SK-N-SH treated with all-trans-retinoic acid at 6 μM for 48 hours (cell line): ENCODE measurements around the gene CKLF.

Source experiments
- ATAC-seq: fragments of 200-7000 bp; cut with Tn5 transposase; 3 replicates; pipeline ENCODE4 v1.9.1; 2020; ENCODE audit warnings: mild to moderate bottlenecking, moderate library complexity
- BACH2 ChIP-seq: fragments of 250-450 bp; sonication (Bioruptor Pico); IDR thresholded peaks from 2 replicates; pipeline ENCODE4 v1.9.0; 2021; ENCODE audit warnings: mild to moderate bottlenecking, borderline replicate concordance
- CREB5 ChIP-seq: fragments of 250-450 bp; sonication (Bioruptor Pico); IDR thresholded peaks from 2 replicates; pipeline ENCODE4 v1.5.1; 2020; ENCODE audit warnings: low read depth, mild to moderate bottlenecking, moderate library complexity
- CSDC2 ChIP-seq: fragments of 250-450 bp; sonication (Bioruptor Pico); IDR thresholded peaks from 2 replicates; pipeline ENCODE4 v1.5.0; 2020; ENCODE audit warnings: mild to moderate bottlenecking, moderate library complexity
- CSRNP3 ChIP-seq: fragments of 250-450 bp; sonication (Bioruptor Pico); IDR thresholded peaks from 2 replicates; pipeline ENCODE4 v1.5.1; 2021; ENCODE audit warnings: mild to moderate bottlenecking, moderate library complexity
- GLIS3 ChIP-seq: fragments of 250-450 bp; sonication (Bioruptor Pico); IDR thresholded peaks from 2 replicates; pipeline ENCODE4 v1.5.0; 2020; ENCODE audit warnings: mild to moderate bottlenecking, moderate library complexity
- ISL1 ChIP-seq: fragments of 250-450 bp; sonication (Bioruptor Pico); IDR thresholded peaks from 2 replicates; pipeline ENCODE4 v2.1.2; 2022; ENCODE audit warnings: mild to moderate bottlenecking, moderate library complexity
- OSR1 ChIP-seq: fragments of 250-450 bp; sonication (Bioruptor Pico); IDR thresholded peaks from 2 replicates; pipeline ENCODE4 v1.8.0; 2022; ENCODE audit warnings: moderate library complexity, mild to moderate bottlenecking, inconsistent platforms
- PATZ1 ChIP-seq: fragments of 250-450 bp; sonication (Bioruptor Pico); IDR thresholded peaks from 2 replicates; pipeline ENCODE4 v1.8.0; 2020; ENCODE audit warnings: mild to moderate bottlenecking, moderate library complexity, borderline replicate concordance
- POU6F1 ChIP-seq: fragments of 250-450 bp; sonication (Bioruptor Pico); IDR thresholded peaks from 2 replicates; pipeline ENCODE4 v1.8.0; 2021; ENCODE audit warnings: low read depth, mild to moderate bottlenecking, moderate library complexity, borderline replicate concordance
- SNAI2 ChIP-seq: fragments of 250-450 bp; sonication (Bioruptor Pico); IDR thresholded peaks from 2 replicates; pipeline ENCODE4 v1.5.0; 2020; ENCODE audit warnings: mild to moderate bottlenecking, moderate library complexity
- TCF4 ChIP-seq: fragments of 250-450 bp; sonication (Bioruptor Pico); IDR thresholded peaks from 2 replicates; pipeline ENCODE4 v1.8.0; 2021; ENCODE audit warnings: mild to moderate bottlenecking, moderate library complexity, borderline replicate concordance
- TOX ChIP-seq: fragments of 250-450 bp; sonication (Bioruptor Pico); IDR thresholded peaks from 2 replicates; pipeline ENCODE4 v1.8.0; 2021; ENCODE audit warnings: mild to moderate bottlenecking, moderate library complexity, borderline replicate concordance
- ZC3H10 ChIP-seq: fragments of 250-450 bp; sonication (Bioruptor Pico); IDR thresholded peaks from 2 replicates; pipeline ENCODE4 v1.5.1; 2021; ENCODE audit warnings: mild to moderate bottlenecking, moderate library complexity
- ZFP30 ChIP-seq: fragments of 450-650 bp; formaldehyde crosslinking; IDR thresholded peaks from 2 replicates; pipeline ENCODE4 v1.5.0; 2022; ENCODE audit warnings: mild to moderate bottlenecking, moderate library complexity
- ZNF565 ChIP-seq: fragments of 450-650 bp; formaldehyde crosslinking; conservative IDR thresholded peaks from 2 replicates; pipeline ENCODE4 v1.5.0; 2020; ENCODE audit warnings: low read depth, mild to moderate bottlenecking, moderate library complexity
- ZNF70 ChIP-seq: fragments of 450-650 bp; formaldehyde crosslinking; IDR thresholded peaks from 2 replicates; pipeline ENCODE4 v1.5.0; 2020; ENCODE audit warnings: mild to moderate bottlenecking, moderate library complexity
- ZNF8 ChIP-seq: fragments of 450-650 bp; formaldehyde crosslinking; IDR thresholded peaks from 2 replicates; pipeline ENCODE4 v1.5.0; 2020; ENCODE audit warnings: mild to moderate bottlenecking, moderate library complexity

CKLF gene

GRCh38 chr16:66604376-66605176 lies 52.2 kb downstream of the CKLF start, which contains the start of gene CMTM3:
TSS of gene CMTM3 (plus strand) at chr16:66604704. CDS start at chr16:66604806, 102 bp downstream.
- TF ChIP-seq PATZ1 (CRISPR knock-in tag) (no peak), ZC3H10 (no peak), BACH2 (CRISPR knock-in tag) (no peak), ZNF8 (CRISPR knock-in tag) (no peak), ZNF70 (no peak), ZNF565 (CRISPR knock-in tag) (no peak), ISL1 (CRISPR knock-in tag) (no peak), TCF4 (CRISPR knock-in tag) (no peak), OSR1 (CRISPR knock-in tag) (no peak), POU6F1 (CRISPR knock-in tag) (no peak), CSRNP3 (no peak), TOX (no peak), ZFP30 (CRISPR knock-in tag) (no peak), SNAI2 (CRISPR knock-in tag) (no peak)
- peak; percentile 72 for ATAC-seq

GRCh38 chr16:66605177-66605978 lies 53.0 kb downstream of the CKLF start:
- TF ChIP-seq CSDC2 (CRISPR knock-in tag) (0 out of 2 replicates have a peak, but pooled peaks have one; percentile 39), TOX (no peak), GLIS3 (0 out of 2 replicates have a peak, but pooled peaks have one; percentile 82), ZNF565 (CRISPR knock-in tag) (no peak), ISL1 (CRISPR knock-in tag) (no peak), POU6F1 (CRISPR knock-in tag) (no peak)
- TF ChIP-seq, all 23 proteins: peak for 2
- ATAC-seq, result peak; percentile 45

GRCh38 chr16:66605979-66606751 lies 53.8 kb downstream of the CKLF start:
- no peak for ATAC-seq
- TF ChIP-seq ZNF8 (CRISPR knock-in tag), result no peak
- TF ChIP-seq CSDC2 (CRISPR knock-in tag), result no peak
- TF ChIP-seq CREB5 (CRISPR knock-in tag), result no peak
- TF ChIP-seq, all 23 proteins: peak for 0
